GM11168 (cell line): ENCODE results near the gene CAPSL.
"Not testable (repeated sequence)": the region's sequence is repeated elsewhere in the genome, so short reads cannot be mapped to it uniquely, and the experiment has no call there.

Experiments used
- in situ Hi-C: fragments of 300-500 bp; cut with MboI; formaldehyde crosslinking; loops from one replicate; pipeline ENCODE4 v1.12.0; 2022; ENCODE audit warnings: low sequenced_read_pairs; ENCODE audit not compliant: unreplicated experiment

CAPSL gene

DNA sequence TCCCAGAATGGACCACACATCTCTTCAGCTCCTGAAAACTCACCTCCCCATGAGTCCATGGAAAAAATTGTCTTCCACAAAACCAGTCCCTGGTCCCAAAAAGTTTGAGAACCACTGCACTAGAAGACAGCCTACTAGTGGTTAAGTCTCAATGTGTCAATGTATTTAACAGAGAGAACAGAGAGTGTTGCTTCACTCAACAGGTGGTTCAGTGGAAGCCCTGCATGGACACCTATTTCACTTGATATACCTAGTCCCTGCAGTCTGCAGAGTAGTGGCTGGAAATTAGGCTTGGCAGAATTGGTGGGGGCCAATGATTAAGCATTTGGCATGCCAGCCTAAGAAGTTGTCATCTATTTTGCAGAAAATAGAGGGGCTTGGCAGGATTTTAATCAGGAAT lies 58.8 kb downstream of the CAPSL start:
- in situ Hi-C loops, result no loop called here

GRCh38 chr5:35879096-35879495 lies 59.3 kb downstream of the CAPSL start:
- in situ Hi-C loops, result no loop called here

DNA sequence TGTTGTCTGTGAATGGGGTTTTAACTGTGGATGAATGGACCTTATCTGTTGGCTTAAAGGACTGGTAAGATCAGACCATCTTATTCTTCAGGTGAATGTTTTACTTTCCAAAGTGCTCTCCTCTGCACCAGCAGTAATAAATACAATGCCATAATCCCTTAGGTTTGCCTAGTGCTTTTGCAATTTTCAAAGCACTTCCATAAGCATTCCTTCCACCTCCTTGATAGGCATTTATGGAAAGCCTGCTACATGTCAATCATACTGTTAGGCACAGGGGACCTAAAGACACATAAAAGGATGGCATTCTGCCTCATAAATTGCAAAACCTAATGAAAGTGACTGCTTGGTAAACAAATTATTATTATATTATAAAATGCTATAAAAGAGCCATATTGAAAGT lies 60.3 kb downstream of the CAPSL start:
- in situ Hi-C loops, result no loop called here

DNA sequence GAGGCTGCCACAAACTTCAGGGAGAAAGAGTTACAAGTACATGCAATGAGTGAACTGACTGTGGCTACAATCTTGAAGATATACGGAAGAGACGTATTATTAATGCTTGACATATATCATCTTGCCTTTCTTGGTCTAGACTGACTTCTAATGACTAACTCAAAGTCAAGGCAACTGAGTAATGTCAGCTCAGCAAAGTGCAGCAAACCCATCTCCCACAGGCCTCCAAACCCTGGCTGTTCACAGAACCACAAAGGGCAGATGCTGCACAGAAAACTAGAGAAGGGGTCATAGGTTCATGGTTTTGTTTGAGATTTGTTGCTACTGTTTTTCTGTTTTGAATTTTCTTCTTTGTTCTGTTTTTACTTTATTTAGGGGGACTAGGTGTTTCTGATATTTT lies 60.8 kb downstream of the CAPSL start:
- in situ Hi-C loops, result no loop called here

GRCh38 chr5:35876922-35877321 lies 61.5 kb downstream of the CAPSL start:
- in situ Hi-C loops, result no loop called here

DNA sequence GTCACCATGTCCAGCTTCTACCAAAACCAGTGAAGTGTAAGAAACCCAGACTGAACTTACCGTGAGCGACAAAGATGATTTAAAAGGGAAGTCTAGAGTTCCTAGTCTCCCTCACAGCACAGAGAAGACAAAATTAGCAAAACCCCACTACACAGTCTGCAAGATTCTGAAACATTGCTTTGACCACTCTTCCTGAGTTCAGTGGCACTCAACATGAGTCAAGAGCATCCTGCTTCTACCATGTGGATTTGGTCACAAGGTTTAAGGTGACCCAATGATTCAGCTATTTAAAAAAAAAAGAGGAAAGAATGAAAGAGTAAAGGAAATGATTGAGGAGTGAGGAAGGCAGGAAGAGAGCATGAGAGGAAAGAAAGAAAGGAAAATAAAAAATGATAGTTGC lies 62.0 kb downstream of the CAPSL start:
- in situ Hi-C loops, result no loop called here

- in situ Hi-C loops, result no loop called here
Measured at GRCh38 chr5:35870605-35871004, 67.8 kb downstream of the CAPSL start.

DNA sequence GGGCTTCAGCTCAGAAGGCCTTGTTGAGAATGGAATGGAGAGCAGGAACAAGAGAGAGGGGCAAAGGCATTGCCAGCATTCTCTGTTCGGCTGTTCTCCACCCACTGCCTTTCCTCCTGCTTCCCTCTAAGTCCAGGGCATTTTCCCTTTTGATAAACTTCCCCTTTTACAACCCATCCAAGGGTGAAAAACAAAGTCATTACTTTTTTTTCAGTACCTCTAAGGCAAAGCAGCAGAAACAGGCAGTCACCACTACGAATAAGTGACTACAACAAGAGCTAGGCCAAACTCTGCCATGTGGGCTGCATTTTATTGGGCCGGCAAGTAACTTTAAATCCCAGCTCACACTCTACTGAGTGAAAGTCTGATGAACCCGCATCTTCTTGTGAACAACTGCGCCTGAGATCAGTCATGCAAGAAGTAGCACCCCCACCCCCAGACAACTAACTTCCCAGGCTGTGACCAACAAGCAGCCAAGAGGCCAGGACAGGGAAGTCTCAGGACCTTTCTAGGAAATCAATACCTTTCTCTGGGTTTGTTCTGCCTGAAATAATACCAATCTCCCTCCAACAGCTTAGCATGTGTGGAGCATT lies 68.6 kb downstream of the CAPSL start:
- in situ Hi-C loops, result no loop called here

GRCh38 chr5:35867998-35868397 lies 70.4 kb downstream of the CAPSL start:
- in situ Hi-C loops, result no loop called here

DNA sequence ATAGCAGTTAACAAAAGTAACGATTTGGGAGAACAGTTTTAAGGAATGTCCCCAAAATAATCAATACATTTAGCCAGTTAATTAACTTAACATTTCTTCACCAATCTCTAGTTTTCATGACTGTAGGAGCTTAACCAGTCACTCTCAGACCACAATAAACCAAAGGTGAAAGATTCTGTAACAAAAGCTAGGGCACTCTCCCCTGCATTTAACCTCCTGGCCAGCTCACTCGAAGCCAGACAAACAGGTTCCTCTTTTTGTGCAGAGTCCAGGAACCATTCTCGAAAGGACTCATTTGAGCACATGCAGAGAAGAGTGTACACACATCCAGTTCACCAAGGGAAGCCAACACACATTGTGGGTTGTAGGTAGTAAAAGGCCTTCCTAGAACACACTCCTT lies 75.3 kb downstream of the CAPSL start:
- in situ Hi-C loops, result no loop called here

DNA sequence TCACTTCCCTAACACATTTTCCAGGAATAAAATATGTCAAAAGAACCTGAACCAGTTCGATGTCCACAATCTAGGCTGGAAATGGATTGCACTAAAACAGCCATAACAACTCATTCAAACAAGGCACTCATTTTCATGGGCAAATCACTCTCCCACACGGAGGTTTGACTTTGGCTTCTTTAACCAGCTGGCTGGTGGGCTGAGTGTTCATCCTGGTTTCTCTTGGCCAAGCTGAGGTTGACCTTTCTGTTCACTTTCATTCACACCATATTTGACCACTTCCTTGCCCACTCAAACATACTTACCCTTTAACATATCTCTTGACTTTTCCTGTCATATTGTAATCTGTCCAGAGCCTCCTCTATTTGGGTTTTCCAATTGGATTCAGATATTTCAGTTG lies 76.3 kb downstream of the CAPSL start:
- in situ Hi-C loops, result no loop called here

DNA sequence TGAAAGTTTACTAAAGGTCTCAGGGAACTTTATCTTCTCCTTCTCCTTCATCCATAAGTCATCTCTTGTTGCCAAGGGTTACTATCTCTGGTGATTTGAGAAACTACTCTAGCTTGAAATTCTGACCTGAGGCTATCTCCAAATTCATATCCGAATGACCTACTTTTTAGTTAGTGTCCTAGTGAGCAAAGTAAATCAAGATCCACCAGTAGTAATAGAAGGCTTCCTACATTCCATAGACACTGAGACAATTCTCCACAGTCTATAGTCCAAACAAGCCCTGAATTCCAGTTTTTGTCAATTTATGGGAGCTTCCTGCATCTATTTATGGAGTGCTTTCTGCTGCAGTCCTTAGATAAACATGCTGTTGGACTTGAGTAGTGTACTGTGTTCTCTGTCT lies 76.7 kb downstream of the CAPSL start:
- in situ Hi-C loops, result no loop called here

DNA sequence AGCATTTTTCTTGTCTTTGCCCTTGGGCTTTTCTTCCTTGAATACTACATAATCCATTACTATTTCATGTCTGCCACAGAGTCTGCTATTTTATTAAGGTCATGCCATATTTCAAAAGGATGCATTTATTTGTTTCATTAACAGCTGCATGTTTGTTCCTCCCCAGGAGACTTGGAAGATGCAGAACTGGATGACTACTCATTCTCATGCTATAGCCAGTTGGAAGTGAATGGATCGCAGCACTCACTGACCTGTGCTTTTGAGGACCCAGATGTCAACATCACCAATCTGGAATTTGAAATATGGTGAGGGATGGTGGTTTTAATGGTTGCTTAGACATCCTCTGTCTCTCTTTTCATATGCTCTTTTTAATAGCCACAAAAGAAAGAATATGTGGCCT lies 77.7 kb downstream of the CAPSL start:
- in situ Hi-C loops, result no loop called here

DNA sequence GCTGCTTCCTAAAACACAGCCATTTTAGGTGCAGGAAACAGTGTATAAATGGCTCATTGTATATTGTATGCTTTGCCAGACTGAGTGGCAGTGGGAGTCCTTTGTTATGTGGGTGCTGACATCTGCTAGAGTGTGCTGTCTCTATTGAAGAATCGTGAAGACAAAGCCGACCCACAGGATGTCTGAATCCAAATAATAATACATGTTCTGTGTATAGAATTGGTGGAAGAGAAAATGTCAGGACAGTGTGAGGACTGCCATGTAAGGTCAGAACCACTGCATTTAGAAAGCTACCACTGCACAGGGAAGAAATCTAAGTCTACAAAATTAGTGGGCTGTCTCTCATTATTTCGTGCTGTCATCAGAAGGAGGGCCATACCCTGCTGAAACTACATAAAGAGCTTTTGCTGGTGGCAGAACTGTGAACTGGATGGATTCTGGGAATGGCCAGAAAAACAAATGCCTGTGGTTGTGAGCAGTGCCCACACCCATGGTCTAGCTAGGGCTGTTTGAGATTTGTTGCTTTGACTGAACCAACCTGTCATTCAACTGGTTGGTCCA lies 79.2 kb downstream of the CAPSL start:
- in situ Hi-C loops, result no loop called here

DNA sequence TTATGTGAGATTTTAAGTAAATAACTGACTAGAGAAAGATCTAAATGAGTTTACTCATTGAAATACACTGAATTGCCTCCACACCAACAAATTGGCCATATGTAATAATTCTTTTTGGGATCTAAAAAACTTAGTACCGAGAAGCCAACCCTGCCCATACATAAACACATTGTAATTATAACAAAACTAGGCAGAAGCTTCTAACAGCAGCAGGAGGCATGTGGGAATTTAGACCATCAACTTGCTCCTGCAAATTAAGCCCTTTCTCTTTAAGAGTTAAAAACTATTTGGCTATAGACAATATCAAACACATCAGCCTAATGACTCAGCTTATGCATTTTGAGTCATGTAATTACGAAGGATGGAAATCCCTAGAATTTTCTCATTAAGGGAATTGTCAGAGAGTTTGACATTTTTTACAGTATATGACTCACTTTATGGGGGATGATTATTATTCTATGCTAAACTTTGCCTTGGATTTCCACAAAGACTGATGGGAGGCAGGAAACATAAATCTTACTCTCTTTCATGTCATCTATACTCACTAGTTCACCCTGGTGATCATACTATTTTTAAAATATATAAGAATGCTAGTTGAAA lies 80.7 kb downstream of the CAPSL start:
- in situ Hi-C loops, result no loop called here

- in situ Hi-C loops, result no loop called here
Measured at GRCh38 chr5:35856765-35857351, 81.6 kb downstream of the CAPSL start, which contains the start of gene IL7R. Gene IL7R (plus strand): TSS chr5:35856891. CDS start chr5:35856978, 87 bp downstream.

- in situ Hi-C loops, result not testable (repeated sequence)
Measured at GRCh38 chr5:35856186-35856764, 82.1 kb downstream of the CAPSL start.

DNA sequence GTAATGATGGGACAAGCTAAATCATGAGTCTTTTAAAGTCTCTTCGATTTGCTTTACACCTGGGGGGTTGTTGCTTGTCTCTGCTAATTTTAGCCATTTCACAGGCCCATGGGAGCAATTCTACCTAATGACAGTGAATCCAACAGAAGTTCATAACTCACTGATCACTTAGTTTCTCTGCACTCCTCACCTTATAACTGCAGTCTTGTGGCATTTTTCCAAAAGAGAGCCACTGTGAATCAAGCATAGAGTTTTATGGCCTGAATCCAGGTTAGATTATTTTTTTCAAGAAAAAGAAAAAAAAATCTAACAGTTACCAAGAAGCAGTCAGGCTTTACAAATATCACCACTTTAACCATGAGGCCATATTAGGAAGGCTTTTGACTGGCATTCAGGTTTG lies 83.2 kb downstream of the CAPSL start:
- in situ Hi-C loops, result no loop called here
